ENCODE results near the gene CCNI2.

Gene CCNI2

DNA sequence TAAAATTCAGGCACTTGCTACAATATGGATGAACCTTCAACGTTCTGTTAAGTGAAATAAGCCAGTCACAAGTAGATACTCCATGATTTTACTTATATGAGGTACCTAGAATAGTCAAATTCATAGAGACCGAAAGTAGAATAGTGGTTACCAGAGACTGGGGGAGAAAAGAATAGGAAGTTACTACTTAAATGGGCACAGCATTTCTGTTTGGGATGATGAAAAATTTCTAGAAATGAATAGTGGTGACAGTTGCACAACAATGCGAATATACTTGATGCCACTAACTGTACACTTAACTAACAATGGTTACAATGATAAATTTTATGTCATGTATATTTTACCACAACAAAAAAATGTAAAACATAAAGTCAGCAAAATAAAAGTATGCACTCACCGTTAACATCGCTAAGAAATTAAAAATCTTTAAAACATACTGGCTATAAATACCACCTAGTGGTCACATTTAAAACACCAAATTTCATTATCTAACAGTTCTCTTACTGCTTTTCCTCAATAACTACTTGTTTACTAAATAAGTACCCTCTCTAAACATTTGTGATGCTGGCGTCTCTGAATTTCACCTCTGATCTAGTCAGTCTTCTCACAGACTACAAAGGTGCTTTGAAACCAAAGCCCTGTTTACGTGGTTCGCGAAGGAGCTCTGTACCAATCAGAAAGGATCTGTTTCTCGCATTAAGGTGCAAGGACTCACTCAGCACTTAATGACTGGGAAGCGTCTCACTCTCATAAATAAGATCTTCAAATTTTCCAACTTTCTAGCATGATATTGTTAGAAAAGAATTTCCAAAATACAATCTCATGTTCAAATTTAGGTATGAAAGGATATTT is 32.5 kb upstream of the CCNI2 start:
- no peak for TF ChIP-seq YY1 (IDR thresholded peaks at IDR 0.05; ENCODE audit: low read depth)
- TF ChIP-seq FOXM1 (IDR thresholded peaks at IDR 0.05; ENCODE audit: borderline replicate concordance, low read depth) = no peak
- no peak for TF ChIP-seq EP300 (IDR thresholded peaks at IDR 0.05; ENCODE audit: borderline replicate concordance)
- no peak for TF ChIP-seq TCF12 (IDR thresholded peaks at IDR 0.05; ENCODE audit: low read depth)
- TF ChIP-seq RAD21 (IDR thresholded peaks at IDR 0.05; ENCODE audit: low read depth) = peak; percentile 34
- TF ChIP-seq CEBPB (IDR thresholded peaks at IDR 0.05) = 0 out of 2 replicates have a peak, but pooled peaks have one; percentile 20
- no peak for TF ChIP-seq TAF1 (IDR thresholded peaks at IDR 0.05; ENCODE audit: low read depth)
- TF ChIP-seq, protein P1, sequence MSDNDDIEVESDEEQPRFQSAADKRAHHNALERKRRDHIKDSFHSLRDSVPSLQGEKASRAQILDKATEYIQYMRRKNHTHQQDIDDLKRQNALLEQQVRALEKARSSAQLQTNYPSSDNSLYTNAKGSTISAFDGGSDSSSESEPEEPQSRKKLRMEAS (IDR thresholded peaks at IDR 0.05) = no peak
- TF ChIP-seq, protein P2, sequence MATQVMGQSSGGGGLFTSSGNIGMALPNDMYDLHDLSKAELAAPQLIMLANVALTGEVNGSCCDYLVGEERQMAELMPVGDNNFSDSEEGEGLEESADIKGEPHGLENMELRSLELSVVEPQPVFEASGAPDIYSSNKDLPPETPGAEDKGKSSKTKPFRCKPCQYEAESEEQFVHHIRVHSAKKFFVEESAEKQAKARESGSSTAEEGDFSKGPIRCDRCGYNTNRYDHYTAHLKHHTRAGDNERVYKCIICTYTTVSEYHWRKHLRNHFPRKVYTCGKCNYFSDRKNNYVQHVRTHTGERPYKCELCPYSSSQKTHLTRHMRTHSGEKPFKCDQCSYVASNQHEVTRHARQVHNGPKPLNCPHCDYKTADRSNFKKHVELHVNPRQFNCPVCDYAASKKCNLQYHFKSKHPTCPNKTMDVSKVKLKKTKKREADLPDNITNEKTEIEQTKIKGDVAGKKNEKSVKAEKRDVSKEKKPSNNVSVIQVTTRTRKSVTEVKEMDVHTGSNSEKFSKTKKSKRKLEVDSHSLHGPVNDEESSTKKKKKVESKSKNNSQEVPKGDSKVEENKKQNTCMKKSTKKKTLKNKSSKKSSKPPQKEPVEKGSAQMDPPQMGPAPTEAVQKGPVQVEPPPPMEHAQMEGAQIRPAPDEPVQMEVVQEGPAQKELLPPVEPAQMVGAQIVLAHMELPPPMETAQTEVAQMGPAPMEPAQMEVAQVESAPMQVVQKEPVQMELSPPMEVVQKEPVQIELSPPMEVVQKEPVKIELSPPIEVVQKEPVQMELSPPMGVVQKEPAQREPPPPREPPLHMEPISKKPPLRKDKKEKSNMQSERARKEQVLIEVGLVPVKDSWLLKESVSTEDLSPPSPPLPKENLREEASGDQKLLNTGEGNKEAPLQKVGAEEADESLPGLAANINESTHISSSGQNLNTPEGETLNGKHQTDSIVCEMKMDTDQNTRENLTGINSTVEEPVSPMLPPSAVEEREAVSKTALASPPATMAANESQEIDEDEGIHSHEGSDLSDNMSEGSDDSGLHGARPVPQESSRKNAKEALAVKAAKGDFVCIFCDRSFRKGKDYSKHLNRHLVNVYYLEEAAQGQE (IDR thresholded peaks at IDR 0.05; ENCODE audit: low read depth) = no peak

DNA sequence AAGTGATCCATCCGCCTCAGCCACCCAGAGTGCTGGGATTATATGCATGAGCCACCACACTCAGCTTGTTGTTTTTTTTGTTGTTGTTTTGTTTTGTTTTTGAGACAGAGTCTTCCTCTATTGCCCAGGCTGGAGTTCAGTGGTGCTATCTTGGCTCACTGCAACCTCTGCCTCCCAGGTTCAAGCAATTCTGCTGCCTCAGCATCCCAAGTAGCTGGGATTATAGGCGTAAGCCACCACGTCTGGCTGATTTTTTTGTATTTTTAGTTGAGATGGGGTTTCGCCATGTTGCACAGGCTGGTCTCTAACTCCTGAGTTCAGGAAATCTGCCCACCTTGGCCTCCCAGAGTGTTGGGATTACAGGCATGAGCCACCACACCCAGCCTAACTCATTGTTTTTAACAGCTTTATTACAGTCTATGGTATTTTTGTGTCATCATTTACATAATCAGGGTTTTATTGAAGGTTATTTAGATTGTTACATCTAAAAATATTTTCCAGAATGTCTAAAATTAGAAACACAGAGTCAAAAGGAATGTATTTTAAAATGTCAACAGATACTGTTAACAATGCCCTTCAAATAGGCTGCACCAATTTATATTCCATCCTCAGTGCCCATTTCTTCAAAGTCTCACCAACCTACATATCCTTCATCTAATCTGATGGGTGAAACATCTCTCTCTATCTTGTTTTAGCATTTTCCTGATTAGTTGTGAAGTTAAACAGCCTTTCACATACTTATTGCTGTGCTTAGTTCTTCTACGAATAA is 28.5 kb upstream of the CCNI2 start:
- TF ChIP-seq TCF12 (IDR thresholded peaks at IDR 0.05; ENCODE audit: low read depth) (no peak), EGR1 (IDR thresholded peaks at IDR 0.05) (no peak), RAD21 (IDR thresholded peaks at IDR 0.05; ENCODE audit: low read depth) (no peak), ZBTB7A (IDR thresholded peaks at IDR 0.05; ENCODE audit: low read depth) (no peak), YY1 (IDR thresholded peaks at IDR 0.05; ENCODE audit: low read depth) (no peak), CREB1 (IDR thresholded peaks at IDR 0.05; ENCODE audit: low read depth) (no peak), CEBPB (IDR thresholded peaks at IDR 0.05) (no peak), EP300 (IDR thresholded peaks at IDR 0.05; ENCODE audit: borderline replicate concordance) (no peak), TAF1 (IDR thresholded peaks at IDR 0.05; ENCODE audit: low read depth) (no peak), NFIC (IDR thresholded peaks at IDR 0.05) (no peak), TEAD4 (IDR thresholded peaks at IDR 0.05) (no peak), FOXM1 (IDR thresholded peaks at IDR 0.05; ENCODE audit: borderline replicate concordance, low read depth) (no peak)
- TF ChIP-seq, protein P3, sequence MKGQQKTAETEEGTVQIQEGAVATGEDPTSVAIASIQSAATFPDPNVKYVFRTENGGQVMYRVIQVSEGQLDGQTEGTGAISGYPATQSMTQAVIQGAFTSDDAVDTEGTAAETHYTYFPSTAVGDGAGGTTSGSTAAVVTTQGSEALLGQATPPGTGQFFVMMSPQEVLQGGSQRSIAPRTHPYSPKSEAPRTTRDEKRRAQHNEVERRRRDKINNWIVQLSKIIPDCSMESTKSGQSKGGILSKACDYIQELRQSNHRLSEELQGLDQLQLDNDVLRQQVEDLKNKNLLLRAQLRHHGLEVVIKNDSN (IDR thresholded peaks at IDR 0.05) = no peak
- TF ChIP-seq, protein P2 (IDR thresholded peaks at IDR 0.05; ENCODE audit: low read depth) = no peak
- TF ChIP-seq, protein P1 (IDR thresholded peaks at IDR 0.05) = no peak

DNA sequence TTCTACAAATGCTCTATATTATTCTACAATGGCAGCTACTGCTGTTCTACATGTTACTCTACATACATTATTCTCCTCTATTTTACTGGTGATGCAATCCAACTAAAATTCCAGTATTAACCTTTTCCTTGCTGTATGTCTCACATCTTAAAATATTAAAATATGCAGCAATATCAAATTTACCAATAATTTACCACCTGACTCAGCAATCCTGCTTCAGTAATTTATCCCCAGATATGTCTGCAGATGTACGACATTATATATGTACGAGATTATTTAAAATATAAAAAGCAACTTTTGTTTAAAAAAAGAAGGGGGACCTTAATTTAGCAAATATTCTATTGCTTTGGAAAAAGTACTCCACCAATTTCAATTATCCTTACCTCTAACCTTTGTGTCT is 21.5 kb upstream of the CCNI2 start:
- TF ChIP-seq CREB1 (IDR thresholded peaks at IDR 0.05; ENCODE audit: low read depth) = no peak
- TF ChIP-seq EP300 (IDR thresholded peaks at IDR 0.05; ENCODE audit: borderline replicate concordance) = no peak
- TF ChIP-seq, protein P1 (IDR thresholded peaks at IDR 0.05) = no peak
- TF ChIP-seq RAD21 (IDR thresholded peaks at IDR 0.05; ENCODE audit: low read depth) = no peak
- TF ChIP-seq, protein P2 (IDR thresholded peaks at IDR 0.05; ENCODE audit: low read depth) = no peak
- no peak for TF ChIP-seq TEAD4 (IDR thresholded peaks at IDR 0.05)
- TF ChIP-seq, protein P3 (IDR thresholded peaks at IDR 0.05) = no peak
- TF ChIP-seq CEBPB (IDR thresholded peaks at IDR 0.05) = no peak
- TF ChIP-seq EGR1 (IDR thresholded peaks at IDR 0.05) = no peak
- TF ChIP-seq FOXM1 (IDR thresholded peaks at IDR 0.05; ENCODE audit: borderline replicate concordance, low read depth) = no peak
- TF ChIP-seq YY1 (IDR thresholded peaks at IDR 0.05; ENCODE audit: low read depth) = no peak
- no peak for TF ChIP-seq TAF1 (IDR thresholded peaks at IDR 0.05; ENCODE audit: low read depth)
- no peak for TF ChIP-seq NFIC (IDR thresholded peaks at IDR 0.05)

All from Ishikawa (cell line).